Stimulated activated naive B cell treated with anti-CD40 and anti-IgM and Interleukin-4, amounts not matched to agents 10 μg/mL and 1 μg/mL and 100 μg/mL, for 72 hours (primary cell): Measurements from ENCODE around the gene PPP2CA.

Source experiments
- ATAC-seq, 2 donors: fragments of 150-1000 bp; cut with Tn5 transposase; replicated peaks; 2 replicates each; pipeline ENCODE4 v1.10.0; 2021; ENCODE audit warnings: moderate library complexity in 1 of 2
- DNase-seq: peaks from one replicate; pipeline ENCODE4 v3.0.0; 2021
- H3K27ac Mint-ChIP-seq: one replicate; pipeline ENCODE4 v1.8.0; 2022; ENCODE audit warnings: mild to moderate bottlenecking, mixed read lengths
- H3K27me3 Mint-ChIP-seq, 2 donors: one replicate each; pipeline ENCODE4 v1.8.0; 2022; ENCODE audit warnings: mixed read lengths in 2 of 2
- H3K36me3 Mint-ChIP-seq, 2 donors: one replicate each; pipeline ENCODE4 v1.8.0; 2022; ENCODE audit warnings: mixed read lengths in 2 of 2, mild to moderate bottlenecking in 1 of 2
- H3K4me1 Mint-ChIP-seq, 2 donors: one replicate each; pipeline ENCODE4 v1.8.0; 2022; ENCODE audit warnings: mixed read lengths in 2 of 2, mild to moderate bottlenecking in 1 of 2
- H3K4me3 Mint-ChIP-seq, 2 donors: one replicate each; pipeline ENCODE4 v1.8.0; 2022; ENCODE audit warnings: mild to moderate bottlenecking in 2 of 2, mixed read lengths in 2 of 2, moderate library complexity in 1 of 2
- H3K9me3 Mint-ChIP-seq, 2 donors: one replicate each; pipeline ENCODE4 v1.8.0; 2022; ENCODE audit warnings: mixed read lengths in 2 of 2, mild to moderate bottlenecking in 1 of 2

PPP2CA gene

DNA sequence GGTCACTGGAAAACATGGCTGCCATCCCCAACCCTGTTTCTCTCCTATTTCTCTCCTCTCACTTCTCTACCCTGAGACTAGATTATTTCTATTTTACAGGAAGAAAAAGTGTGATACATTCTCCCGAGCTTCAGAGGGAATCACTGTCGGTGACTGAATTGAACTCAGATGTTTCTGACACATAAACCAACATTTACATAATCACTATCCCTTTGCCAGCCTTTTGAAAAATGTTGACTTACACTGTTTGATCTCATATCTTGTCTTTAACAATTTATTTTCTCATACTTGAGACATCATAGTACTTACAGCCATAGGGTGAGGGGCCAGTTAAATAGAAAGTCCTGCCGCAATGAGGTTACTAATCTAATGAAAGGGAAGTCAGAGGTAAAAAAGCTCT lies 25.1 kb upstream of the PPP2CA start:
- H3K4me1 Mint-ChIP-seq = no peaks in the 10 kb centered on the region
- DNase-seq (no peak), ATAC-seq (no peak)
- H3K36me3 Mint-ChIP-seq = no peaks in the 10 kb centered on the region
- H3K4me3 Mint-ChIP-seq = no peak overlapping the region
- no peak overlapping the region for H3K27ac Mint-ChIP-seq
- H3K27me3 Mint-ChIP-seq = peaks cover 7 to 8% of the 10 kb centered on the region in 2 donors
- no peaks in the 10 kb centered on the region for H3K9me3 Mint-ChIP-seq

DNA sequence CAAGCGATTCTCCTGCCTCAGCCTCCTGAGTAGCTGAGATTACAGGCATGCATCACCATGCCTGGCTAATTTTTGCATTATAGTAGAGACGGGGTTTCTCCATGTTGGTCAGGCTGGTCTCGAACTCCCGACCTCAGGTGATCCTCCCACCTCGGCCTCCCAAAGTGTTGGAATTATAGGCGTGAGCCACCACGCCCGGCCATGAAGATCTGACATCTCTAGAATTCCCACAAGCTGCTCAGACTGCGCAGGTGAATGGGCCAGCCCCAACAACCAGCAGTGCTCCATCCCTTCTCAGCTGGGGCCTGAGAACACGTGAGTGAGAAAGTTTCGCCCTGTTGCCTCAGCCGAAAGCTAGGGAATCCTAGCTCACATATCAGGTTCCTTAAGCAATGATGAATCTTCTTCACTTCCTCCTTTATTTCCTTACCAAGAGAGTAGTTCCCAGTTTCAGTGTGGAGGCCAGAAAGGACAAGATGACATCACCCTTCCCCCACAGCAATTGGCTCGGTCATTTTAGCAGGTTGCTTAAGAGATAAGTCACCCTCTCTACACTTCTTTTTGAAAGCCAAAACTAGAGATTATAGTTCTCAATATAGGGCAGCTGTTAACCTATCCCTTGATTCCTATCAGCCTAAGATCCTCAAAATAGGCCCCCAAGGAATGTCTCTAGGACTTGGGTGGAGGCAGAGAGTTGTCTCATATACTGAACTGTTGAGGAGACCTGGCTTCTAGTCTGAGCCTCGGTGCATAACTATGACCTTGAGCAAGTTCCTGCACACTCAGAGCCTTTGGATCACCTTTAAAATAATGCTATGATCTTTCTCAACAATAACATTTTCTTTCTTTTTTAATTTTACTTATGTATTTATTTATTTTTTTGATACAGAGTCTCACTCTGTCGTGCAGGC lies 23.9 kb upstream of the PPP2CA start:
- H3K36me3 Mint-ChIP-seq = no peaks in the 10 kb centered on the region
- no peaks in the 10 kb centered on the region for H3K9me3 Mint-ChIP-seq
- ATAC-seq (peak in 1 of 2 donors; percentile 23), DNase-seq (no peak)
- H3K27me3 Mint-ChIP-seq = peaks cover 4 to 7% of the 10 kb centered on the region in 2 donors
- H3K27ac Mint-ChIP-seq = no peak overlapping the region
- H3K4me1 Mint-ChIP-seq = no peaks in the 10 kb centered on the region
- H3K4me3 Mint-ChIP-seq = no peak overlapping the region

GRCh38 chr5:134248256-134248655 lies 22.4 kb upstream of the PPP2CA start:
- no peaks in the 10 kb centered on the region for H3K4me1 Mint-ChIP-seq
- no peaks in the 10 kb centered on the region for H3K27me3 Mint-ChIP-seq
- no peak overlapping the region for H3K4me3 Mint-ChIP-seq
- no peak overlapping the region for H3K27ac Mint-ChIP-seq
- H3K9me3 Mint-ChIP-seq = no peaks in the 10 kb centered on the region
- no peak for ATAC-seq
- H3K36me3 Mint-ChIP-seq = no peaks in the 10 kb centered on the region
- DNase-seq = no peak

GRCh38 chr5:134247428-134248224 lies 21.8 kb upstream of the PPP2CA start:
- no peak for DNase-seq
- Mint-ChIP-seq H3K9me3 (no peaks in the 10 kb centered on the region), H3K36me3 (no peaks in the 10 kb centered on the region), H3K4me3 (no peak overlapping the region), H3K27me3 (no peaks in the 10 kb centered on the region), H3K27ac (no peak overlapping the region), H3K4me1 (no peaks in the 10 kb centered on the region)
- no peak for ATAC-seq

- no peak for ATAC-seq
- H3K27me3 Mint-ChIP-seq = no peaks in the 10 kb centered on the region
Observed at GRCh38 chr5:134246771-134247427, 21.0 kb upstream of the PPP2CA start.

GRCh38 chr5:134245692-134246091 lies 19.8 kb upstream of the PPP2CA start:
- no peak overlapping the region for H3K4me3 Mint-ChIP-seq
- no peaks in the 10 kb centered on the region for H3K27me3 Mint-ChIP-seq
- H3K9me3 Mint-ChIP-seq = no peaks in the 10 kb centered on the region
- H3K4me1 Mint-ChIP-seq = no peaks in the 10 kb centered on the region
- no peak for DNase-seq
- no peaks in the 10 kb centered on the region for H3K36me3 Mint-ChIP-seq
- H3K27ac Mint-ChIP-seq = no peak overlapping the region
- no peak for ATAC-seq

More at GRCh38 chr5:134246771-134247427, 21.0 kb upstream of the PPP2CA start:
- no peak for DNase-seq
- no peaks in the 10 kb centered on the region for H3K9me3 Mint-ChIP-seq
- no peaks in the 10 kb centered on the region for H3K4me1 Mint-ChIP-seq
- no peak overlapping the region for H3K27ac Mint-ChIP-seq
- H3K36me3 Mint-ChIP-seq = no peaks in the 10 kb centered on the region
- no peak overlapping the region for H3K4me3 Mint-ChIP-seq

GRCh38 chr5:134245101-134245604 lies 19.3 kb upstream of the PPP2CA start:
- no peaks in the 10 kb centered on the region for H3K36me3 Mint-ChIP-seq
- H3K27me3 Mint-ChIP-seq = no peaks in the 10 kb centered on the region
- H3K9me3 Mint-ChIP-seq = no peaks in the 10 kb centered on the region
- DNase-seq (no peak), ATAC-seq (no peak)
- peaks cover 0 to 3% of the 10 kb centered on the region in 2 donors for H3K4me1 Mint-ChIP-seq
- H3K27ac Mint-ChIP-seq = no peak overlapping the region
- no peak overlapping the region for H3K4me3 Mint-ChIP-seq

GRCh38 chr5:134242146-134242545 lies 16.3 kb upstream of the PPP2CA start:
- Mint-ChIP-seq H3K27me3 (no peaks in the 10 kb centered on the region), H3K9me3 (no peaks in the 10 kb centered on the region), H3K27ac (no peak overlapping the region), H3K36me3 (no peaks in the 10 kb centered on the region), H3K4me3 (no peak overlapping the region), H3K4me1 (peaks cover 0 to 4% of the 10 kb centered on the region in 2 donors)
- no peak for ATAC-seq
- no peak for DNase-seq

DNA sequence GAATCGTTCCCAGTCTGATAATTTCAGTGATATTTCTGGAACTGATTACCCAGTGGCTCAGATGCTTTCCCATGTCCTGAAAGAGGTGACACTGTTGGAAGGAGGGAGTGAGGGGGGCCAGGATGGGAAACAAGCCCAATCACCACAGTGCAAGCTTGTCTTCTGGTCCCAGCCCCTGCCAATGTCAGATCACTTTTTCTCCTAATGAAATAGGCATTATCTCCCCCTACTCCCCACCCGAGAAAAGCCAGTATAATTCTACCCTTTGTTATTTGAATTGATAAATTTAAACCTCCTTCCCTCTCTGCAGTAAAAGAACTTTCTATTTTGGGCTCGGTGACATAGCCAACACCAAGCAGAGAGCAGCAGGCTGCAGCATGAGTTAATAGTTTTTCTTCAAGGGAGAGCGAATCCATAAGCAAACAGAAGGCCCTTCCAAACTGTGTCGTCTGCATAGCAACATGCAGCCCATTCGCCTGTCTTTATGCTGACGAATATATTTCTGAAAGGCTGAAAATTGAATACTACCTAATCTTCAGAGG lies 14.6 kb upstream of the PPP2CA start:
- Mint-ChIP-seq H3K36me3 (no peaks in the 10 kb centered on the region), H3K27me3 (no peaks in the 10 kb centered on the region), H3K4me1 (peaks cover 0 to 4% of the 10 kb centered on the region in 2 donors), H3K9me3 (no peaks in the 10 kb centered on the region), H3K4me3 (no peak overlapping the region), H3K27ac (peak overlapping the region; percentile 20)
- DNase-seq = no peak
- peak; percentile 63 to 69 for ATAC-seq

GRCh38 chr5:134236820-134237219 lies 10.9 kb upstream of the PPP2CA start:
- Mint-ChIP-seq H3K4me1 (peaks cover 0 to 4% of the 10 kb centered on the region in 2 donors), H3K4me3 (no peak overlapping the region), H3K27ac (no peak overlapping the region), H3K36me3 (no peaks in the 10 kb centered on the region), H3K9me3 (no peaks in the 10 kb centered on the region), H3K27me3 (peaks cover 0 to 6% of the 10 kb centered on the region in 2 donors)
- ATAC-seq (no peak), DNase-seq (no peak)

DNA sequence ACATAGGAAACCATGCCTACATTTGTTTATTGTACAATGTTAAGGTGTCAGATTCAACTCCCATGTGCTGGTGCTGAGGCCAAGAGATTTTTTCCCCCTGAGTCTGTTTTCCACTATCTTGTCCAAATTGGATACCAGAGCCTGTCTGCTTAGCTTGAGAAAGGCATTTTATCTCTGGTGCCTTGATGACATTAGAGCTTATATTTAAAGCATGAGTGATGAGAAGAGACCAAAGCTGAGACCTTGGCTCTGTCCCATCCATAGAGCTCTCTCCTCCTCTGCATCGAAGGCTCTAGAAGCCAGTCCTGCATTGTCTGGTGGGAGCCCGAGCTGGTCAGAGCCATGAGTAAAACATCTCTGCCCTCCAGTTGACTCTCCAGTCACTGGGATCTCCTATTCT lies 10.4 kb upstream of the PPP2CA start:
- no peak for DNase-seq
- no peak overlapping the region for H3K27ac Mint-ChIP-seq
- no peak for ATAC-seq
- no peaks in the 10 kb centered on the region for H3K9me3 Mint-ChIP-seq
- H3K4me1 Mint-ChIP-seq = peaks cover 0 to 4% of the 10 kb centered on the region in 2 donors
- H3K4me3 Mint-ChIP-seq = no peak overlapping the region
- peaks cover 0 to 6% of the 10 kb centered on the region in 2 donors for H3K27me3 Mint-ChIP-seq
- H3K36me3 Mint-ChIP-seq = no peaks in the 10 kb centered on the region

- DNase-seq (no peak), ATAC-seq (no peak)
- H3K36me3 Mint-ChIP-seq = peaks cover 17 to 21% of the 10 kb centered on the region in 2 donors
- peaks cover 15 to 21% of the 10 kb centered on the region in 2 donors for H3K4me1 Mint-ChIP-seq
- no peaks in the 10 kb centered on the region for H3K9me3 Mint-ChIP-seq
- H3K4me3 Mint-ChIP-seq = no peak overlapping the region
- peaks cover 0 to under 1% of the 10 kb centered on the region in 2 donors for H3K27me3 Mint-ChIP-seq
- H3K27ac Mint-ChIP-seq = no peak overlapping the region
Observed at GRCh38 chr5:134228624-134229023, 2.8 kb upstream of the PPP2CA start.

- Mint-ChIP-seq H3K27ac (peak overlapping the region; percentile 100), H3K36me3 (peaks cover 20 to 24% of the 10 kb centered on the region in 2 donors), H3K4me1 (peaks cover 18 to 25% of the 10 kb centered on the region in 2 donors), H3K27me3 (no peaks in the 10 kb centered on the region), H3K9me3 (no peaks in the 10 kb centered on the region), H3K4me3 (peak overlapping the region; percentile 98 to 100)
- DNase-seq (no peak), ATAC-seq (no peak)
Observed at GRCh38 chr5:134227776-134228175, 1.9 kb upstream of the PPP2CA start.

GRCh38 chr5:134227259-134227658 lies 1.4 kb upstream of the PPP2CA start:
- Mint-ChIP-seq H3K4me3 (peak overlapping the region; percentile 98 to 100), H3K27me3 (no peaks in the 10 kb centered on the region), H3K4me1 (peaks cover 20 to 27% of the 10 kb centered on the region in 2 donors), H3K36me3 (peaks cover 20 to 25% of the 10 kb centered on the region in 2 donors), H3K9me3 (no peaks in the 10 kb centered on the region), H3K27ac (peak overlapping the region; percentile 100)
- ATAC-seq (no peak), DNase-seq (no peak)
